Esophagus muscularis mucosa (tissue), 4 donors: ENCODE measurements around the gene MAGEA6.
"Not testable (repeated sequence)": the region's sequence is repeated elsewhere in the genome, so short reads cannot be mapped to it uniquely, and the experiment has no call there.

Experiments
- CTCF ChIP-seq, 3 experiments: fragments of 200-600 bp in 2 of 3; fragments of 450-650 bp in 1 of 3; sonication (generic) in 2 of 3; IDR thresholded peaks; one replicate each; pipeline ENCODE4 v1.5.1; 2017 to 2019; ENCODE audit warnings: antibody characterized with exemption in 3 of 3, mild to moderate bottlenecking in 2 of 3, moderate library complexity in 1 of 3
- EP300 ChIP-seq: sonication (generic); formaldehyde crosslinking; IDR thresholded peaks from one replicate; pipeline ENCODE4 v1.6.1; 2017; ENCODE audit warnings: antibody characterized with exemption
- POLR2A ChIP-seq: fragments of 450-650 bp; IDR thresholded peaks from one replicate; pipeline ENCODE4 v1.6.1; 2017; ENCODE audit warnings: antibody characterized with exemption, moderate library complexity, mild to moderate bottlenecking, low read depth
- POLR2AphosphoS5 ChIP-seq, 2 donors: sonication (generic); formaldehyde crosslinking; IDR thresholded peaks; one replicate each; pipeline ENCODE4 v1.6.1; 2017; ENCODE audit warnings: antibody characterized with exemption in 2 of 2

- not testable (repeated sequence) for TF ChIP-seq POLR2AphosphoS5 (IDR thresholded peaks at IDR 0.05); POLR2A; CTCF (IDR thresholded peaks at IDR 0.05); EP300
Observed at GRCh38 chrX:152759544-152759943, 9.9 kb downstream of the MAGEA6 start.
